Kidney (tissue), 14 donors: ENCODE data around the gene FCHO1. TPM values are rescaled to one million over a fixed set of nuclear protein-coding genes. Genes with fewer than 3 reads are reported as not detected.

ENCODE experiments used
- DNase-seq, 5 donors: peaks; one replicate each; pipeline ENCODE4 v3.0.0-alpha.2; 2013 to 2020
- FAIRE-seq: peaks from 2 replicates; lab custom pipeline; 2012; peaks lifted over from hg19 to GRCh38; lab: Jason Lieb, UNC
- H3K27ac ChIP-seq, 2 donors: one replicate each; pipeline ENCODE4 v1.7.0; 2013; ENCODE audit warnings: low read depth in 2 of 2, low read length in 2 of 2, inconsistent platforms in 1 of 2
- H3K27me3 ChIP-seq: one replicate; pipeline ENCODE4 v1.7.1; 2013; ENCODE audit warnings: low read length, inconsistent platforms; ENCODE audit not compliant: control insufficient read depth, insufficient read depth
- H3K36me3 ChIP-seq, 3 donors: one replicate each; pipeline versions ENCODE4 v1.7.0 to v1.7.1; 2013; ENCODE audit warnings: low read length in 3 of 3, control low read depth in 1 of 3, inconsistent platforms in 1 of 3; ENCODE audit not compliant: insufficient read depth in 3 of 3, control insufficient read depth in 2 of 3
- H3K4me1 ChIP-seq, 3 donors: one replicate each; pipeline versions ENCODE4 v1.7.0 to v1.7.1; 2013; ENCODE audit warnings: low read length in 3 of 3, inconsistent platforms in 1 of 3, low read depth in 1 of 3; ENCODE audit not compliant: control insufficient read depth in 2 of 3, insufficient read depth in 2 of 3
- H3K4me3 ChIP-seq, 3 donors: one replicate each; pipeline versions ENCODE4 v1.7.0 to v1.8.1; 2013; ENCODE audit warnings: low read length in 3 of 3, control low read depth in 1 of 3, inconsistent platforms in 1 of 3
- H3K9ac ChIP-seq, 3 donors: one replicate each; pipeline versions ENCODE4 v1.7.0 to v1.7.1; 2013; ENCODE audit warnings: low read length in 3 of 3, control low read depth in 1 of 3, inconsistent platforms in 1 of 3
- H3K9me3 ChIP-seq, 3 donors: one replicate each; pipeline versions ENCODE4 v1.7.0 to v1.7.1; 2013; ENCODE audit warnings: low read length in 3 of 3, control low read depth in 1 of 3, inconsistent platforms in 1 of 3; ENCODE audit not compliant: control insufficient read depth in 2 of 3, insufficient read depth in 1 of 3
- intact Hi-C: fragments of 100-400 bp; cut with DNase I; formaldehyde crosslinking; loops from one replicate; pipeline ENCODE4 v1.11.1; 2022
- polyA plus RNA-seq: library from polyadenylated mRNA; stranded (reverse); fragments of 350-450 nt; fragmentation: Illumina TruSeq; extraction: RNeasy Lipid Tissue Mini Kit (QIAGEN cat#74804); gene quantifications from one replicate; pipeline ENCODE4 v1.2.3, GENCODE V29; 2014; ENCODE audit warnings: low read depth, low replicate concordance; ENCODE audit not compliant: insufficient read depth
- total RNA-seq: library from RNA; stranded (reverse); fragmentation: NEBNext Ultra II Directional; extraction: Animal tissue kit (Norgen Biotek cat#: 25700); gene quantifications from one replicate; pipeline ENCODE4 v1.2.1, GENCODE V29; 2021
- TF ChIP-seq, protein P1 (sequence below): IDR thresholded peaks from 3 replicates; pipeline ENCODE4 v1.5.1; 2012; ENCODE audit warnings: mild to moderate bottlenecking, moderate library complexity, borderline replicate concordance; ENCODE audit not compliant: insufficient read depth; ENCODE audit errors: extremely low read depth
- donor health status: control.
- donor health status: control.
- donor health status: control.
- donor health status: control.
- donor health status: control.
- donor health status: DM: yes; HTN: yes; CAD: no.
- donor health status: Normal renal cell carcinoma (clear cell type).

FCHO1 gene
- total and polyA plus RNA-seq, 2 donors from 2014 or later, result 0.52 to 5.9 TPM

DNA sequence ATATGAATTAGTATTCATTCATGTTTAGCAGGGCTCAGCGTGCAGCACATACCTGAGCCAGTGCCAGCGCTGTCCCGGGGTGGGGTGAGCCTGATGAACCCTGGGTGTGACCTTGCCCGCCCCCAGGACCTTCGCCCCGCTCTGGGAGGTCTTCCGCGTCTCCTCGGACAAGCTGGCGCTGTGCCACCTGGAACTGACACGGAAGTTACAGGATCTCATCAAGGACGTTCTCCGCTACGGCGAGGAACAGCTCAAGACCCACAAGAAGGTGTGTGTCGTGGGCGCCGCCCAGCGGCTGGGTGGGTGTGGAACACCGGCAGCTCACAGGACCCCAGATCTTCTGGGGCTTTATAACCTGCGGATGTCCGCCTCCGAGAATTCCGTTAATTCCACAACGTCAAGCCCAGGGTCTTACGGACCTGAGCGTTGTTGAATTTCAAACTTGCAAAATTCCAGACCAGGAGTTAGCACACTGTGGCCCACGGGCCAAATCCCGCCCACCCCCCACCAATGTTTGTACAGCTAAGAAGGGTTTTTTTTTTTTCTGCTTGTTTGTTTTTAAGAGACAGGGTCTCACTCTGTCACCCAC lies 15.4 kb downstream of the FCHO1 start:
- peak; percentile 80 to 90 (median 88) for DNase-seq
- Histone ChIP-seq H3K9me3 (no peaks in the 10 kb centered on the region), H3K9ac (no peak overlapping the region), H3K4me3 (peak overlapping the region in 1 of 3 donors; percentile 25), H3K27ac (no peak overlapping the region), H3K36me3 (no peaks in the 10 kb centered on the region), H3K4me1 (peaks cover 0 to 3% (median 3%) of the 10 kb centered on the region in 3 donors), H3K27me3 (no peaks in the 10 kb centered on the region)
- TF ChIP-seq, protein P1, sequence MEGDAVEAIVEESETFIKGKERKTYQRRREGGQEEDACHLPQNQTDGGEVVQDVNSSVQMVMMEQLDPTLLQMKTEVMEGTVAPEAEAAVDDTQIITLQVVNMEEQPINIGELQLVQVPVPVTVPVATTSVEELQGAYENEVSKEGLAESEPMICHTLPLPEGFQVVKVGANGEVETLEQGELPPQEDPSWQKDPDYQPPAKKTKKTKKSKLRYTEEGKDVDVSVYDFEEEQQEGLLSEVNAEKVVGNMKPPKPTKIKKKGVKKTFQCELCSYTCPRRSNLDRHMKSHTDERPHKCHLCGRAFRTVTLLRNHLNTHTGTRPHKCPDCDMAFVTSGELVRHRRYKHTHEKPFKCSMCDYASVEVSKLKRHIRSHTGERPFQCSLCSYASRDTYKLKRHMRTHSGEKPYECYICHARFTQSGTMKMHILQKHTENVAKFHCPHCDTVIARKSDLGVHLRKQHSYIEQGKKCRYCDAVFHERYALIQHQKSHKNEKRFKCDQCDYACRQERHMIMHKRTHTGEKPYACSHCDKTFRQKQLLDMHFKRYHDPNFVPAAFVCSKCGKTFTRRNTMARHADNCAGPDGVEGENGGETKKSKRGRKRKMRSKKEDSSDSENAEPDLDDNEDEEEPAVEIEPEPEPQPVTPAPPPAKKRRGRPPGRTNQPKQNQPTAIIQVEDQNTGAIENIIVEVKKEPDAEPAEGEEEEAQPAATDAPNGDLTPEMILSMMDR, result peak; percentile 78
- no peak for FAIRE-seq
- intact Hi-C loops, result no loop called here

DNA sequence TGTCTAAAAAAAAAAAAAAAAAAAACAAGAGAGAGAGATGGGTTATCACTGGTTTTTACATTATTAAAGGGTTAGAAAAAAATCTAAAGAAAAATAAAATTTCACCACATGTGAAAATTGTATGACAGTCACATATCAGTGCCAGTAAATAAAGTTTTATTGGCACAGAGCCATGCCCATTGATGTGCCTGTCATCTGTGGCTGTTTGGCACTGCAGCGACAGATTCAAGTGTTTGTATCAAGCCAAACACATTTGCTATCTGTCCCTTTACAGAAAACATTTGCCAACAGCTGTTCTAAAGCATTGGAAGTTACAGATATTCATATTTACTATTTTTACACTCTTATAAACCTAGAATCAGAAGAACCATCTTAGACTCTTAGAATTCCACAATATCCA lies 16.3 kb downstream of the FCHO1 start:
- DNase-seq (no peak), FAIRE-seq (no peak)
- intact Hi-C loops, result no loop called here
- Histone ChIP-seq H3K4me3 (no peak overlapping the region), H3K9ac (no peak overlapping the region), H3K36me3 (no peaks in the 10 kb centered on the region), H3K4me1 (peaks cover 0 to 3% (median 3%) of the 10 kb centered on the region in 3 donors), H3K27me3 (no peaks in the 10 kb centered on the region), H3K27ac (no peak overlapping the region), H3K9me3 (no peaks in the 10 kb centered on the region)
- TF ChIP-seq, protein P1, result no peak

DNA sequence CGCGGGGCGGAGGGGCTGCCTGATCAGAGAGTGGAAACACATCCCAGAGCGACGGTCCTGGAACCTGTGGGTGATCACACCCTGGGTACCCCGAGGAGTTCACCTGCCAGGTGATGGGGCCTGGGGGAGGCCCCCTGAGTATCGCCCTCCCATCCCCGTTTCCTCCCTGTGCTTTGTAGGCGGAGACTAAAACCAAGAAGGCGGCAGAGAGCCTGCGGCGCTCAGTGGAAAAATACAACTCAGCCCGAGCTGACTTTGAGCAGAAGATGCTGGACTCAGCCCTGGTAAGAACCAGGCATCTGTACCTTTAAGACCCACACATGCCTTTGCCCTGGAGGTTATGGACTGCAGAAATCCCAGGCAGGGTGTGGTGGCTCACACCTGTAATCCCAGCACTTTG lies 19.3 kb downstream of the FCHO1 start:
- DNase-seq (no peak), FAIRE-seq (no peak)
- Histone ChIP-seq H3K36me3 (no peaks in the 10 kb centered on the region), H3K9ac (no peak overlapping the region), H3K27ac (no peak overlapping the region), H3K9me3 (no peaks in the 10 kb centered on the region), H3K4me3 (no peak overlapping the region), H3K27me3 (no peaks in the 10 kb centered on the region), H3K4me1 (peaks cover 0 to 3% (median 0%) of the 10 kb centered on the region in 3 donors)
- intact Hi-C loops, result no loop called here
- TF ChIP-seq, protein P1, result no peak

DNA sequence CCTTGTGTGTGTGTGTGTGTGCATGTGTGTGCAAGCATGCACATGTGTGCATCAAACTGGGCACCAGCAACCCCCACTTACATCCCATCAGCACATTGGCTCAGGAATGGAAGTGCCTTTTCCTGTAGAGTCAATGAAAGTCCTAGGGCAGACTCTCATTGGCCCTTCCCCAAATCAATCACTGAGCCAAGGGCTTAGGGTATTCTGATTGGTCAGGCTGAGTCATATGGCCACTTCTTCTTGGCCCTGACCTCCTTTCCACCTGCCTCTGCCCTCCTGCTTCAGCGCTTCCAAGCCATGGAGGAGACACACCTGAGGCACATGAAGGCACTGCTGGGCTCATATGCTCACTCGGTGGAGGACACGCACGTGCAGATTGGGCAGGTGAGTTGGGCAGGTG lies 20.9 kb downstream of the FCHO1 start:
- Histone ChIP-seq H3K4me1 (no peaks in the 10 kb centered on the region), H3K27me3 (no peaks in the 10 kb centered on the region), H3K4me3 (no peak overlapping the region), H3K27ac (no peak overlapping the region), H3K9me3 (no peaks in the 10 kb centered on the region), H3K36me3 (no peaks in the 10 kb centered on the region), H3K9ac (no peak overlapping the region)
- no peak for FAIRE-seq
- intact Hi-C loops, result no loop called here
- TF ChIP-seq, protein P1, result no peak
- no peak for DNase-seq
